Mesendoderm (in vitro differentiated cells): ENCODE results near the gene WNT5A. TPM values are rescaled to one million over a fixed set of nuclear protein-coding genes. Genes with fewer than 3 reads are reported as not detected.

Experiments used
- DNase-seq: peaks from one replicate; pipeline ENCODE4 v3.0.0; 2013
- H2AK5ac ChIP-seq: 2 replicates; pipeline ENCODE4 v1.6.1; 2013; ENCODE audit warnings: low read length, inconsistent platforms
- H2BK120ac ChIP-seq: 2 replicates; pipeline ENCODE4 v1.6.1; 2013; ENCODE audit warnings: low read depth, mild to moderate bottlenecking, low read length, moderate library complexity, mixed read lengths
- H2BK15ac ChIP-seq: replicated peaks from 2 replicates; pipeline ENCODE4 v1.6.1; 2013; ENCODE audit warnings: low read depth, mild to moderate bottlenecking, moderate library complexity
- H2BK5ac ChIP-seq: 2 replicates; pipeline ENCODE4 v1.6.1; 2013; ENCODE audit warnings: low read length, inconsistent platforms
- H3K18ac ChIP-seq: 2 replicates; pipeline ENCODE4 v1.6.1; 2013; ENCODE audit warnings: mild to moderate bottlenecking, low read length, mixed read lengths
- H3K23ac ChIP-seq: one replicate; pipeline ENCODE4 v1.6.1; 2013; ENCODE audit warnings: low read length
- H3K27ac ChIP-seq: 2 replicates; pipeline ENCODE4 v1.5.1; 2013; ENCODE audit warnings: low read depth, mild to moderate bottlenecking, inconsistent platforms, low read length, moderate library complexity
- H3K27me3 ChIP-seq: 2 replicates; pipeline ENCODE4 v1.6.1; 2013; ENCODE audit warnings: low read length, control low read depth, mild to moderate bottlenecking, inconsistent platforms; ENCODE audit not compliant: insufficient read depth, poor library complexity
- H3K36me3 ChIP-seq: 2 replicates; pipeline ENCODE4 v1.6.1; 2013; ENCODE audit warnings: low read length, inconsistent platforms; ENCODE audit not compliant: control insufficient read depth, insufficient read depth
- H3K4ac ChIP-seq: one replicate; pipeline ENCODE4 v1.6.1; 2013; ENCODE audit warnings: low read depth, mild to moderate bottlenecking, low read length, moderate library complexity
- H3K4me1 ChIP-seq: 2 replicates; pipeline ENCODE4 v1.6.1; 2013; ENCODE audit warnings: low read depth, low read length, inconsistent platforms; ENCODE audit not compliant: control insufficient read depth
- H3K4me2 ChIP-seq: 2 replicates; pipeline ENCODE4 v1.6.1; 2013; ENCODE audit warnings: low read length
- H3K4me3 ChIP-seq: 2 replicates; pipeline ENCODE4 v1.5.1; 2013; ENCODE audit warnings: mild to moderate bottlenecking, low read length
- H3K56ac ChIP-seq: one replicate; pipeline ENCODE4 v1.6.1; 2013; ENCODE audit warnings: low read length
- H3K79me1 ChIP-seq: 2 replicates; pipeline ENCODE4 v1.6.1; 2013; ENCODE audit warnings: low read length, inconsistent platforms
- H3K79me2 ChIP-seq: 2 replicates; pipeline ENCODE4 v1.6.1; 2013; ENCODE audit warnings: mild to moderate bottlenecking, low read length; ENCODE audit not compliant: control insufficient read depth, insufficient read depth
- H3K9ac ChIP-seq: 2 replicates; pipeline ENCODE4 v1.6.1; 2013; ENCODE audit warnings: low read length, inconsistent platforms
- H4K5ac ChIP-seq: one replicate; pipeline ENCODE4 v1.6.1; 2013; ENCODE audit warnings: low read length
- H4K8ac ChIP-seq: one replicate; pipeline ENCODE4 v1.6.1; 2013; ENCODE audit warnings: low read depth, mild to moderate bottlenecking, control low read depth, low read length, moderate library complexity
- WGBS: extraction: QIAGEN DNeasy Blood & Tissue Kit; methylation state at CpG from one replicate; pipeline ENCODE4 v1.1.7; 2013; ENCODE audit warnings: low lambda C conversion rate, missing lambda C conversion rate; ENCODE audit not compliant: insufficient coverage; ENCODE audit errors: extremely low coverage; 5-methylcytosine and 5-hydroxymethylcytosine counted together
- polyA plus RNA-seq, 2 experiments: library from polyadenylated mRNA; stranded (reverse); fragments of 200-250 nt; gene quantifications; one replicate each; pipeline ENCODE4 v1.2.3, GENCODE V29; 2013

Gene WNT5A
- polyA plus RNA-seq (2013, experiment 1 of 2) = 3.4 TPM
- 2.8 TPM for polyA plus RNA-seq (2013, experiment 2 of 2)

DNA sequence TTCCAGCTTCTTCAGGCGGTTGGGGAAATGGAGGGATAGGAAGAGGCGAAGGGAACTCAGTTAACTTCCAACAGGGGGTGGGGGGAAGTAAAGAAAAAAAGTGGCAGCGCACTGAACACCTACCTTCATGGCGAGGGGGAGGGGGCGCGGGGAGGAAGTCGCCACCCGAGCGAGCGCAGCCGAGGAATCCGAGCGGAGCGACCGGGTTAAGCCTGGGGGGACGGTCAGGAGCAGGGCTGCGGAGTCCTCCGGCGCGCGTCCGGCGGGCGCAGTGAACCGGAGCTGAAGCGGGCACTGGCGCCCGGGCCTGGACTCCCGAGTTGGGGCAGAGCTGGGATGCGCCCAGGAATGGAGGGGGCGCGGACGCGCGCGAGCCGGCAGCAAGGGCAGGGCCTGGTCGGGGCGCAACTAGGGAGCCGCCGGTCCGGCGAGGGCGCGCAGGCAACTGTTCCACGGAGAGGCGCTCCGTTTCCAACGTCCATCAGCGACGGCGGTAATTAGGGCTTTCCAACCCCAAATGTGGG, at the start of gene WNT5A:
WNT5A (minus strand) TSS at position 450 of the 524 bp plus-strand sequence; CDS start at position 129, 321 bp downstream.
- H3K4me2 ChIP-seq = peak within 1 kb of the TSS; percentile 64
- peaks cover 7% of the 10 kb centered on the region for H3K4me1 ChIP-seq
- peak within 1 kb of the TSS; percentile 86 for H3K56ac ChIP-seq
- peak within 1 kb of the TSS; percentile 0 for H4K8ac ChIP-seq
- no peak within 1 kb of the TSS for H4K5ac ChIP-seq
- WGBS = no CpG with 5 or more reads among the region's 52 CpGs
- H3K9ac ChIP-seq = peak within 1 kb of the TSS; percentile 80
- H2BK5ac ChIP-seq = peak within 1 kb of the TSS; percentile 70
- H2BK15ac ChIP-seq = no peak within 1 kb of the TSS
- peaks cover 28% of the 10 kb centered on the region for H3K79me2 ChIP-seq
- peak within 1 kb of the TSS; percentile 6 for H2AK5ac ChIP-seq
- peak within 1 kb of the TSS; percentile 89 for H3K18ac ChIP-seq
- H3K23ac ChIP-seq = peak within 1 kb of the TSS; percentile 69
- H3K4ac ChIP-seq = peak within 1 kb of the TSS; percentile 92
- DNase-seq = peak; percentile 91
- H3K27ac ChIP-seq = peak within 1 kb of the TSS; percentile 89
- no peaks in the 10 kb centered on the region for H3K36me3 ChIP-seq
- H3K27me3 ChIP-seq = no peaks in the 10 kb centered on the region
- H3K4me3 ChIP-seq = peak within 1 kb of the TSS; percentile 61
- peaks cover 2% of the 10 kb centered on the region for H3K79me1 ChIP-seq
- H2BK120ac ChIP-seq = peak within 1 kb of the TSS; percentile 0

DNA sequence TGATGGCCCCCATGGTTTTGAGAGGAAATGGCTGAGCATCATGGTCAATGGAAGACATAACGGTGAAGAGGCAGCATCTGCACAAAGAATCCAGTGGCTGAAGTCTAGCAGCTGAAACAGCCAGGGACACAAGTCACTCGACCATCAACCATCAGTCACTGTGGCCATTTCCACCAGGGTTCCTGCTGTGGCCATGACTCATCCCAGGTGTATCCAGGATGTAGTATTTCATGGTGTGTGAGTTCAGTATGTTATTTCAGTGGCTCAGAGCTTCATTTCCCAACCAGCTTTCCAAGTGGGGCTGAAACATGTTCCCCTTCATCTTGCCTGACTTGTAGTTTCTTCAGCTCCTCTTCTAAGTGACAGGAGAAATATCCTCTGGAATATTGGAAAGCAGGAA, 47.8 kb upstream of the WNT5A start:
- Histone ChIP-seq H3K4ac (no peak overlapping the region), H2BK120ac (no peak overlapping the region), H4K8ac (no peak overlapping the region), H2BK15ac (no peak overlapping the region), H3K4me3 (no peak overlapping the region), H2BK5ac (no peak overlapping the region), H3K4me2 (no peak overlapping the region), H3K79me2 (no peaks in the 10 kb centered on the region), H3K56ac (no peak overlapping the region), H3K4me1 (no peaks in the 10 kb centered on the region), H3K9ac (no peak overlapping the region), H2AK5ac (no peak overlapping the region), H3K27me3 (no peaks in the 10 kb centered on the region), H3K79me1 (no peaks in the 10 kb centered on the region), H3K18ac (no peak overlapping the region), H3K27ac (no peak overlapping the region), H4K5ac (no peak overlapping the region), H3K23ac (no peak overlapping the region), H3K36me3 (no peaks in the 10 kb centered on the region)
- no peak for DNase-seq
- WGBS = no CpG with 5 or more reads among the region's 2 CpGs

DNA sequence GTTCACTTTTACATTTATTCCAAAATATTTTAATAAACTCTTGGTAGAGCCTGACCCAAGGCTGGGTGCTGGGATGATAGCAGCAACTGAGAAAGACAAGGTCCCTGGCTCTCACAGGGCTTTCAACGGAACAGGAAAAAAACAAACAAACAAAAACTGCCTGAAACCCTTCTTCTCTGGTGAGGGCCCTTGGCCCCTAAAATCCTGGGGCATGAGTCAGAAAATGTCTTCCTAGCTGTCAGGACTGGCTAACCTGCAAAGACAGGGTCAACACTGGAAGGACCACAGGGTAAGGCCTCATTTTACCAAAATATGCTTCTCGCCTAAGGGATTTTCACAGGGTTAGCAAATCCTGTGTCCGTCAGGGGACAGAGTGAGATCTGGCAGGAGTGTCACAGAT, 45.7 kb upstream of the WNT5A start:
- Histone ChIP-seq H3K4me3 (no peak overlapping the region), H3K36me3 (no peaks in the 10 kb centered on the region), H3K79me1 (no peaks in the 10 kb centered on the region), H3K79me2 (no peaks in the 10 kb centered on the region), H4K5ac (no peak overlapping the region), H3K56ac (no peak overlapping the region), H4K8ac (no peak overlapping the region), H3K9ac (no peak overlapping the region), H3K27me3 (no peaks in the 10 kb centered on the region), H2AK5ac (no peak overlapping the region), H3K4ac (no peak overlapping the region), H3K27ac (no peak overlapping the region), H2BK5ac (no peak overlapping the region), H3K4me1 (no peaks in the 10 kb centered on the region), H3K4me2 (no peak overlapping the region), H2BK15ac (no peak overlapping the region), H3K23ac (no peak overlapping the region), H2BK120ac (no peak overlapping the region), H3K18ac (no peak overlapping the region)
- WGBS = no CpG with 5 or more reads among the region's 3 CpGs
- DNase-seq = no peak

DNA sequence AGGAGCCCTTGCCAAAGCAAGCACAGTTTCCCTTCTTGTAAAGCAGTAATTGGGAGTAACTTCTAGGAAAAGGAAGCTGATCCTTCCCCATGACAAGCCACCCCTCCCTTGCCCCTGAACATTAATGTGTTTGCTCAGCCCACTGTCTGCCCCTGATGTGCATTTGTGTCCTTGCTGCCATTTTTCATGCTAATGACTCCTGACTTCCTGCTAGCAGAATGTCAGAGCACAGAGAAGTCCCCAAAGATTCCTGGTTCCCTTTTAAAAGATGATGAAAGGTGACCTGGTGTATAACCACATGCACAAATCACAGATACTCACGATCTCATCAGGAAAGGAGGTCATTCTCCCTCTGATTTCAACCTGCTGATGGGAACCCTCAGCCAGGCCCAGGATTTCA, 44.2 kb upstream of the WNT5A start:
- no peak overlapping the region for H2AK5ac ChIP-seq
- WGBS = no CpG with 5 or more reads among the region's 1 CpG
- no peak overlapping the region for H3K27ac ChIP-seq

DNA sequence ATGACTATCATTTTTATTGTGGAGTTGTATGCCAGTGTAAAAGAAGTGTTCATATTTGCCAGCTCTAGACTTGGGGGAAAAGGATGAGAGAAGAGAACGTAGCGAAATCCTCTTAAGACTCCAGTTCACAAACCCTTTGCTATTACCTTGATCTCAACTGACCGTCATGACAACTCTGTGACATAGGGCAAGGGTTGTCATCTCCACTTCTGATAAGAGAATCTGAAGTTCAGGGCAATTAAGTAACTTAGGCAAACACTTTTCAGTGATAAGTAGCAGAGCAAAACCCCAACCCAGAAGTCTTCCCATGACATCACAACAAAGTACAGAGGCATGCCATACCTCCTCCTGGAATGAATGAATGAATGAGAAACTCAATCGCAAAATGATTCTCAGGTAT, 40.3 kb upstream of the WNT5A start:
- H2BK5ac ChIP-seq = no peak overlapping the region
- no peak overlapping the region for H3K9ac ChIP-seq
- H3K4me2 ChIP-seq = no peak overlapping the region
- no peaks in the 10 kb centered on the region for H3K79me1 ChIP-seq
- DNase-seq = no peak
- H3K56ac ChIP-seq = no peak overlapping the region
- H2BK120ac ChIP-seq = no peak overlapping the region
- no peak overlapping the region for H4K8ac ChIP-seq
- no peak overlapping the region for H2BK15ac ChIP-seq
- H3K79me2 ChIP-seq = no peaks in the 10 kb centered on the region
- H2AK5ac ChIP-seq = no peak overlapping the region
- no peak overlapping the region for H3K18ac ChIP-seq
- H3K23ac ChIP-seq = no peak overlapping the region
- no peak overlapping the region for H3K4me3 ChIP-seq
- no CpG with 5 or more reads among the region's 4 CpGs for WGBS
- H3K4me1 ChIP-seq = peaks cover 2% of the 10 kb centered on the region
- no peaks in the 10 kb centered on the region for H3K36me3 ChIP-seq
- no peaks in the 10 kb centered on the region for H3K27me3 ChIP-seq
- H4K5ac ChIP-seq = no peak overlapping the region
- H3K27ac ChIP-seq = no peak overlapping the region
- no peak overlapping the region for H3K4ac ChIP-seq

More for the DNA sequence above, 44.2 kb upstream of the WNT5A start:
- Histone ChIP-seq H3K36me3 (no peaks in the 10 kb centered on the region), H4K5ac (no peak overlapping the region), H3K18ac (no peak overlapping the region), H3K56ac (no peak overlapping the region), H3K27me3 (no peaks in the 10 kb centered on the region), H3K79me1 (no peaks in the 10 kb centered on the region), H4K8ac (no peak overlapping the region), H2BK15ac (no peak overlapping the region), H3K9ac (no peak overlapping the region), H3K4me2 (no peak overlapping the region), H3K4me3 (no peak overlapping the region), H3K4ac (no peak overlapping the region), H3K79me2 (no peaks in the 10 kb centered on the region), H2BK120ac (no peak overlapping the region), H3K4me1 (no peaks in the 10 kb centered on the region), H3K23ac (no peak overlapping the region), H2BK5ac (no peak overlapping the region)
- DNase-seq = no peak
